HepG2 (cell line): Measurements from ENCODE around the gene COX6A2. TPM values are rescaled to one million over a fixed set of nuclear protein-coding genes. Genes with fewer than 3 reads are reported as not detected.

Source experiments
- ARNT ChIP-seq: fragments of 450-650 bp; IDR thresholded peaks from 2 replicates; pipeline ENCODE4 v1.6.1; 2017
- CHD4 ChIP-seq: fragments of 200-600 bp; sonication (generic); IDR thresholded peaks from 2 replicates; pipeline ENCODE4 v1.7.0; 2017; ENCODE audit warnings: mild to moderate bottlenecking, low read length, borderline replicate concordance
- E2F2 ChIP-seq: sonication (generic); formaldehyde crosslinking; IDR thresholded peaks from 2 replicates; pipeline ENCODE4 v1.4.0; 2020; ENCODE audit warnings: missing genetic modification reagents, borderline replicate concordance
- HIC2 ChIP-seq: sonication (generic); formaldehyde crosslinking; IDR thresholded peaks from 2 replicates; pipeline ENCODE4 v1.9.0; 2022; ENCODE audit warnings: low read depth, missing genetic modification reagents
- HMGXB4 ChIP-seq, 2 experiments: sonication (generic) in 1 of 2; formaldehyde crosslinking in 1 of 2; IDR thresholded peaks; 2 replicates each; pipeline versions ENCODE4 v1.4.0 to v1.6.1; 2018 to 2020; ENCODE audit warnings: missing genetic modification reagents in 2 of 2, borderline replicate concordance in 1 of 2, low read depth in 1 of 2, mild to moderate bottlenecking in 1 of 2, missing biosample characterization in 1 of 2
- MAFG ChIP-seq: sonication (generic); formaldehyde crosslinking; IDR thresholded peaks from 2 replicates; pipeline ENCODE4 v1.5.1; 2020; ENCODE audit warnings: mild to moderate bottlenecking, missing genetic modification reagents
- PLSCR1 ChIP-seq: sonication (generic); formaldehyde crosslinking; IDR thresholded peaks from 2 replicates; pipeline ENCODE4 v1.5.0; 2020; ENCODE audit warnings: missing genetic modification reagents, mild to moderate bottlenecking, borderline replicate concordance
- RARG ChIP-seq: sonication (generic); formaldehyde crosslinking; IDR thresholded peaks from 2 replicates; pipeline ENCODE4 v1.4.0; 2020; ENCODE audit warnings: low read depth, mild to moderate bottlenecking, missing genetic modification reagents
- SAP130 ChIP-seq: IDR thresholded peaks from 2 replicates; pipeline ENCODE4 v1.6.1; 2016; ENCODE audit warnings: low read depth
- TBL1XR1 ChIP-seq: fragments of 150-350 bp; IDR thresholded peaks from 2 replicates; pipeline ENCODE4 v1.6.1; 2014; ENCODE audit warnings: borderline replicate concordance, low read length; ENCODE audit not compliant: partially characterized antibody
- TBP ChIP-seq: sonication (generic); formaldehyde crosslinking; IDR thresholded peaks from 2 replicates; pipeline ENCODE4 v1.5.0; 2020; ENCODE audit warnings: missing genetic modification reagents
- THAP7 ChIP-seq: sonication (generic); formaldehyde crosslinking; IDR thresholded peaks from 2 replicates; pipeline ENCODE4 v1.8.1; 2023; ENCODE audit warnings: mild to moderate bottlenecking, missing genetic modification reagents
- ZBTB37 ChIP-seq: sonication (generic); formaldehyde crosslinking; IDR thresholded peaks from 2 replicates; pipeline ENCODE4 v1.4.0; 2020; ENCODE audit warnings: mild to moderate bottlenecking, missing genetic modification reagents
- ZNF484 ChIP-seq: sonication (generic); formaldehyde crosslinking; IDR thresholded peaks from 2 replicates; pipeline ENCODE4 v1.5.1; 2020; ENCODE audit warnings: mild to moderate bottlenecking, low read depth, missing genetic modification reagents, borderline replicate concordance
- ZNF556 ChIP-seq: sonication (generic); formaldehyde crosslinking; IDR thresholded peaks from 2 replicates; pipeline ENCODE4 v1.4.0; 2020; ENCODE audit warnings: mild to moderate bottlenecking, missing genetic modification reagents, borderline replicate concordance
- ZNF615 ChIP-seq: sonication (generic); formaldehyde crosslinking; IDR thresholded peaks from 2 replicates; pipeline ENCODE4 v1.5.0; 2020; ENCODE audit warnings: mild to moderate bottlenecking, missing genetic modification reagents, borderline replicate concordance
- ZNF800 ChIP-seq: sonication (generic); formaldehyde crosslinking; IDR thresholded peaks from 2 replicates; pipeline ENCODE4 v1.4.0; 2020; ENCODE audit warnings: missing genetic modification reagents
- ZZZ3 ChIP-seq: sonication (generic); formaldehyde crosslinking; IDR thresholded peaks from 2 replicates; pipeline ENCODE4 v1.4.0; 2020; ENCODE audit warnings: missing genetic modification reagents, mild to moderate bottlenecking, borderline replicate concordance
- polyA plus RNA-seq, 8 experiments: library from polyadenylated mRNA; depleted of rRNA in 3 of 8; stranded (reverse) in 7 of 8; unstranded in 1 of 8; fragments of >200 nt; fragmentation: Illumina TruSeq in 4 of 8; extraction: Trizol in 4 of 8; gene quantifications; 2 replicates each; pipeline versions ENCODE4 v1.2.1 to v1.2.3, GENCODE V29; 2011 to 2016; ENCODE audit warnings: low read depth in 4 of 8, missing spikeins in 1 of 8, mixed read lengths in 1 of 8; ENCODE audit not compliant: insufficient read depth in 1 of 8
- total RNA-seq, 5 experiments: library from RNA; depleted of rRNA; stranded (reverse); fragments of >200 nt; fragmentation: Illumina TruSeq; extraction: Trizol; gene quantifications; 2 replicates each; pipeline ENCODE4 v1.2.3, GENCODE V29; 2016; ENCODE audit warnings: low read depth in 1 of 5

COX6A2 gene
- total and polyA plus RNA-seq, 2 of the 13 experiments (the other 11 are each of a cell fraction or from before 2014, with no cell fraction given): not detected

GRCh38 chr16:31455601-31456314 lies 27.6 kb upstream of the COX6A2 start (continued):
- TF ChIP-seq ZBTB37 (CRISPR knock-in tag): no peak
- TF ChIP-seq ZZZ3: no peak
- no peak for TF ChIP-seq CHD4
- no peak for TF ChIP-seq HIC2 (CRISPR knock-in tag)
- 0 out of 2 replicates have a peak, but pooled peaks have one; percentile 14 for TF ChIP-seq SAP130 (CRISPR knock-in tag)
- no peak for TF ChIP-seq PLSCR1 (CRISPR knock-in tag)
- no peak for TF ChIP-seq TBL1XR1
- TF ChIP-seq MAFG (CRISPR knock-in tag): no peak
- TF ChIP-seq E2F2 (CRISPR knock-in tag): no peak
- no peak for TF ChIP-seq ZNF615 (CRISPR knock-in tag)
- TF ChIP-seq ARNT: no peak
- no peak for TF ChIP-seq THAP7
- no peak for TF ChIP-seq RARG (CRISPR knock-in tag)
- TF ChIP-seq ZNF800 (CRISPR knock-in tag): no peak
- no peak for TF ChIP-seq ZNF556 (CRISPR knock-in tag)
- no peak for TF ChIP-seq HMGXB4 (CRISPR knock-in tag; IDR thresholded peaks at IDR 0.05; ENCODE audit: borderline replicate concordance in 1 of 2, low read depth in 1 of 2)
- no peak for TF ChIP-seq TBP (CRISPR knock-in tag)
- no peak for TF ChIP-seq ZNF484 (CRISPR knock-in tag)
